Neural crest cell (in vitro differentiated cells): ENCODE results near the gene IGSF9B. TPM values are rescaled to one million over a fixed set of nuclear protein-coding genes. Genes with fewer than 3 reads are reported as not detected.

Source experiments
- DNase-seq: peaks from one replicate; pipeline ENCODE4 v3.0.0; 2021; ENCODE audit warnings: low read depth, mixed read lengths, low spot score
- H3K27ac Mint-ChIP-seq: one replicate; pipeline ENCODE4 v1.8.0; 2021; ENCODE audit warnings: mild to moderate bottlenecking, mixed read lengths; ENCODE audit not compliant: unreplicated experiment
- H3K27me3 Mint-ChIP-seq: 2 replicates; pipeline ENCODE4 v1.8.0; 2021; ENCODE audit warnings: low read depth, mild to moderate bottlenecking, mixed read lengths
- H3K36me3 Mint-ChIP-seq: 2 replicates; pipeline ENCODE4 v1.8.0; 2021; ENCODE audit warnings: low read depth, mild to moderate bottlenecking, mixed read lengths
- H3K4me1 Mint-ChIP-seq: 2 replicates; pipeline ENCODE4 v1.8.0; 2021; ENCODE audit warnings: mixed read lengths
- H3K4me3 Mint-ChIP-seq: one replicate; pipeline ENCODE4 v1.8.0; 2021; ENCODE audit warnings: mild to moderate bottlenecking, mixed read lengths
- H3K9me3 Mint-ChIP-seq: 2 replicates; pipeline ENCODE4 v1.8.0; 2021; ENCODE audit warnings: mixed read lengths
- CTCF ChIP-seq: fragments of 200-600 bp; sonication (generic); conservative IDR thresholded peaks from 2 replicates; pipeline ENCODE4 v1.5.0; 2021; ENCODE audit warnings: antibody characterized with exemption, mild to moderate bottlenecking
- total RNA-seq: library from RNA; stranded (reverse); gene quantifications from 2 replicates; pipeline ENCODE4 v1.2.1, GENCODE V29; 2021

IGSF9B gene
- total RNA-seq, 1 donor from 2014 or later, result 12.9 TPM

GRCh38 chr11:133886029-133886428, 70.7 kb downstream of the IGSF9B start:
- Mint-ChIP-seq H3K27ac (no peak overlapping the region), H3K4me1 (no peaks in the 10 kb centered on the region), H3K36me3 (peaks cover 5% of the 10 kb centered on the region), H3K4me3 (no peak overlapping the region), H3K9me3 (peaks cover 6% of the 10 kb centered on the region), H3K27me3 (peaks cover 17% of the 10 kb centered on the region)
- DNase-seq, result no peak
- TF ChIP-seq CTCF, result no peak

GRCh38 chr11:133872160-133872559, 84.6 kb downstream of the IGSF9B start:
- H3K9me3 Mint-ChIP-seq, result peaks cover 20% of the 10 kb centered on the region
- no peaks in the 10 kb centered on the region for H3K4me1 Mint-ChIP-seq

GRCh38 chr11:133867456-133867855, 89.3 kb downstream of the IGSF9B start:
- no peak for TF ChIP-seq CTCF
- Mint-ChIP-seq H3K4me3 (no peak overlapping the region), H3K9me3 (peaks cover 11% of the 10 kb centered on the region), H3K36me3 (no peaks in the 10 kb centered on the region), H3K4me1 (no peaks in the 10 kb centered on the region), H3K27ac (no peak overlapping the region), H3K27me3 (no peaks in the 10 kb centered on the region)
- DNase-seq, result no peak

More at GRCh38 chr11:133872160-133872559, 84.6 kb downstream of the IGSF9B start:
- Mint-ChIP-seq H3K27me3 (no peaks in the 10 kb centered on the region), H3K27ac (no peak overlapping the region), H3K4me3 (no peak overlapping the region), H3K36me3 (no peaks in the 10 kb centered on the region)
- no peak for TF ChIP-seq CTCF
- no peak for DNase-seq

- DNase-seq, result no peak
- Mint-ChIP-seq H3K27ac (no peak overlapping the region), H3K4me3 (no peak overlapping the region), H3K36me3 (no peaks in the 10 kb centered on the region), H3K4me1 (no peaks in the 10 kb centered on the region), H3K9me3 (peaks cover 5% of the 10 kb centered on the region), H3K27me3 (no peaks in the 10 kb centered on the region)
- TF ChIP-seq CTCF, result no peak
These were observed 91.3 kb downstream of the IGSF9B start for GRCh38 chr11:133865466-133865865.

GRCh38 chr11:133864756-133865155, 92.0 kb downstream of the IGSF9B start:
- H3K36me3 Mint-ChIP-seq, result no peaks in the 10 kb centered on the region
- H3K9me3 Mint-ChIP-seq, result no peaks in the 10 kb centered on the region
- no peaks in the 10 kb centered on the region for H3K27me3 Mint-ChIP-seq
- H3K4me1 Mint-ChIP-seq, result no peaks in the 10 kb centered on the region
- no peak for DNase-seq
- H3K27ac Mint-ChIP-seq, result no peak overlapping the region
- TF ChIP-seq CTCF, result no peak
- H3K4me3 Mint-ChIP-seq, result no peak overlapping the region

- H3K4me3 Mint-ChIP-seq, result no peak overlapping the region
- no peaks in the 10 kb centered on the region for H3K36me3 Mint-ChIP-seq
- DNase-seq, result no peak
- H3K4me1 Mint-ChIP-seq, result peaks cover under 1% of the 10 kb centered on the region
- H3K27ac Mint-ChIP-seq, result no peak overlapping the region
- H3K27me3 Mint-ChIP-seq, result no peaks in the 10 kb centered on the region
- peaks cover 3% of the 10 kb centered on the region for H3K9me3 Mint-ChIP-seq
- no peak for TF ChIP-seq CTCF
These were observed 96.6 kb downstream of the IGSF9B start for GRCh38 chr11:133860151-133860550.
